HG03045 (cell line): ENCODE data around the gene PEAK3.
"Not testable (repeated sequence)": the region's sequence is repeated elsewhere in the genome, so short reads cannot be mapped to it uniquely, and the experiment has no call there.

ENCODE experiments used
- ATAC-seq: cut with Tn5 transposase; IDR thresholded peaks from one replicate; pipeline ENCODE4 v1.9.1; 2021; ENCODE audit warnings: mild to moderate bottlenecking, moderate library complexity; ENCODE audit not compliant: unreplicated experiment

PEAK3 gene

DNA sequence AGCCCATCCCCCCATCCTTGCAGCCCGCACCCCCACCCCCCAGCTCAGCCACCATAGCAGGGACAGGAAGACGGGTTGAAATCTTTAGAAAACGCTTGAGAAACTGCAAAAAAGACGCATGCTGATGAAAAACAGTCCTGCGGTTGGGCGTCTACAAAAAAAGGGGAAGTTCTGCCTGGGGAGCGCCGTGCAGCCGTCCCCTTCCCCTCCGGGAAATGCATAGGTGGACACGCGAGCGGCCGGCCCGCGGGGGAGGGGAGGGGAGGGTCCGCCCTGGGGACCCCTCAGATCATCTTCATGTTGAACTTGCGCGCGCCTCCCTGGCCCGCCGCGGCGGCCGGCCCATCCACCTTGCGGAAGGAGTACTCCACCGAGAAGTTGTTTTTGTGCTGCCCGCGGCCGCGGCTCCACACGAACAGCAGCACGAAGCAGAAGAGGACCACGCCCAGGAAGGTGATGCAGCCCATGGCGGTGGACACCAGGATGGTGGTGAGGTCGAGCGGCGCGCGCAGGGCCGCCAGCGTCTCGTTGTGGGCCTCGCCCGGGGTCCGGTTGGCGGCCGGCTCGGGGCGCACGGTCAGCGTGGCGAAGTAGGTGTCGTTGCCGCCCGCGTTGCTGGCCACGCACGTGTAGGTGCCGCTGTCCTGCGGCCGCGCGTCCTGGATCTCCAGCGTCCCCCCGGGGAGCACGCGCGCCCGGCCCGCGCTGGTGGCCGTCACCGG is 7.9 kb upstream of the PEAK3 start:
- ATAC-seq = no peak

DNA sequence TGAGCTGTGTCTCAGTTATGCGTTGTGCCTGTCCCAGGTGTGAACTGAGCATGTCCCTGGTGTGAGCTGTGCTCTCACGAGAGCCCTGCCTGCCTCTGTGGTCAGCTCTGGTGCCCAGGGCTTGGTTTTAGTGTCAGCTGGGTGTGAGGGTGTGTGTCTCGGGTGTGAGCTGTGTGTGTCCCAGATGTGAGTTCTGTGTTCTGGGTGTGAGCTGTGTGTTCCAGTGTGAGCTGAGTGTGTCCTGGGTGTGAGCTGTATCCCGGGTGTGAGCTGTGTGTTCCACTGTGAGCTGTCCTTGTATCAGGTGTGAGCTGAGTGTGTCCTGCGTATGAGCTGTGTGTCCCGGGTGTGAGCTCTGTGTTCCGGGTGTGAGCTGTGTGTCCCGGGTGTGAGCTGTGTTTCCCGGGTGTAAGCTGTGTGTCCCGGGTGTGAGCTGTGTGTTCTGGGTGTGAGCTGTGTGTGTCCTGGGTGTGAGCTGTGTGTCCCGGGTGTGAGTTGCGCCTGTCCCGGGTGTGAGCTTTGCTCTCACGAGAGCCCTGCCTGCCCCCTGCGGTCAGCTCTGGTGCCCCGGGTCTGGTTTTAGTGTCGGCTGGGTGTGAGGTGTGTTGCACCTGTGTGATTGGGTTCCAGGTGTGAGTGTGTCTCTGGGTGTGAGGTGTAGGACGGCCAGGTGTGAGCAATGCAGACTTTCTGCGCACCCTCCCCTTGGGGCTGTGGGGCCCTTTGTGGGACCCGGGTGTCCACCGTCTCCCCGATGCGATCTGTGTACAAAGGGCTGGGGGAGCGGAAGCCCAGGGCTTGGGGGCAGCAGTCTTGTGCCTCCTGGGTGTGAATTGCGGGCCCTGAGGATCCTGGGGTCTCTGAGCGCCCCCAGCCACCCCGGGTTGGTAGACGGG is 7.1 kb upstream of the PEAK3 start:
- no peak for ATAC-seq

DNA sequence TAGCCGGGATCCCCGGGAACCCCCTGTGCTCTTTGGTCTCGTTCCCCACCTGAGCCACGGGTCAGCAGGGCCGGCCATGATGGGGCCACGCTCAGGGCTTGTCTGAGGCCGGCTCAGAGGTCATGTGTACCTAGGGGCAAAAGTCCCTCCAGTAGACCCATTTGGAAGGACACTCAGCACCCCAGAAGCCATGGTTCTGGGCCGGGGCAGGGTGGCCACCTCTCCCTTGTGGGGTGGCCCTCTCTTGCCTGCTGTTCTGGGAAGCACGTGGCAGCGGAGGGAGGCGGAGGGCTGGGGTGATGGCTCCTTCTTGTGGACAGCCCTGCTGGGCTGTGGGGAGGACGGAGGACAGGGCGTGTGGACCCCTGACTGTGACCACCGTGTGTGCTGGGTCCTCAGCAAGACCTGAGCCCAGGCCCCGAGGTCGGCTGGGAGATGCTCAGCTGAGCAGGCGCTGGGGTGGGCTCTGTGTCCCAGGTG is 6.4 kb upstream of the PEAK3 start:
- ATAC-seq = no peak

DNA sequence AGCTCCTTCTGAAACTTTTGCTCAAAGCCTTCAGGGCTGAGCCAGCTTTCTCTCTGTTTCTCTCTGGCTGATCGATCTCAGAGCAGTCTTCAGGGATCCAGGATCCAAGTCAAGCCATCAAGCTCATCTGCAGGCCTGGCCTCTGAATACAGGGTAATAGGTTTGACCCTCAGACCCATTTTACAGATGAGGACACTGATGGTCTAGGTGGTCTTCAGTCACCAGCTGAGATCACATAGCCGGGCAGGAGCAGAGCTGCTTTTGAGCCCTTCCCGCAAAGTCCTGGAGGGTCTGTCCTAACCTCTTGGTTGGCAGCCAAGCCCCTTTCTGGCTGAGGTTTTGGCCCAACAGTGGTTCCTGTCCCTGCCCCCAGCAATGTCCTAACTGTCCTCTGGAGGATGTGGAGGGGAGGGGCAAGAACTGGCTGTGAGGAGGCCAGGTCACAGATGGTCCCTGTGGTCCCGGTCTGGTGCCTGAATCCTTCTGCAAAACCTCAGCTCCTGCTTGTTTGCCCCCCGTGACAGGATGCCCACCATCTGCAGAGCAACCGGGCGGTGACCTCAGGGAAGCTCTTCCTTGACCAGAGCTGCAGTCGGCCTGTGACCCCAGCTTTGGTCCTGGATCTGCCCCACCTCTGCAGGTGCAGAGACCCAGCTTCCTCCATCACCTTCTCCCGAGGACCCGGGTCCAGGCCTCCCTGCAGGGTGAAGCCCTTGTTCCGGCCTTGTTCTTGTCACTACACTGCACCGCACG is 5.8 kb upstream of the PEAK3 start:
- no peak for ATAC-seq

DNA sequence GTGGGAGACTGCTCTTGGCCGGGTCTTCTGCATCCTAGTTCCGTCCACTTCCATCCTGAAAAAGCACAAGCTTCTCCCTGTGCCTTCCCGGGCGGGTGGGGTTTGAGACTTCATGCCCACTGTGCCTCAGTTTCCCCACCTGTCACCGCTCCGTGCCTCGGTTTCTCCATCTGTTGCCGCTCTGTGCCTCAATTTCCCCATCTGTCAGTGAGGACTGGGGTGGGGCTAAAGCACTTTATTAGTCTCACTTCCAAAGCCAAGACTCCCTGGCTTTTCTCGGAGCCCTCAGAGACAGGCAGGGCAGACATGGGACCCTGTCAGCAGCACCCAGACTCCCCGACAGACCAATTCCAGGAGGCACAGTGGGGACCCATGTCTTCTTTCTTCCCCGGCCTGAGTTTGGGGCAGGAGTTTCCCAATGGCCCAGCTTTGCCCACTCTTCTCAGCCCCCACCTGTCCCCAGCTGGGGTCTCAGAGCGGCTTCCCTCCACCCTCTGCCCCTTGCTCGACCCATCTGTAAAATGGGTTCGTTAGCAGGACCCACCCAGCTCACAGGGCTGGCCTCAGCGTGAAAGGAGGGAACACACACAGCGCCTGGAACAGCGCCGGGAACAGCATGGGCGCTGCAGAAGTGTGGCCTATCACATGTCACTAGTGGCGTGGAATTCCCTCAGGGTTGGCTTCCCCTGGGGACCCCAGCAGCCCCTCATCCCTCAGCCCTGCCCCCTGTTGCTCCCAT is 4.6 kb upstream of the PEAK3 start:
- ATAC-seq = no peak

DNA sequence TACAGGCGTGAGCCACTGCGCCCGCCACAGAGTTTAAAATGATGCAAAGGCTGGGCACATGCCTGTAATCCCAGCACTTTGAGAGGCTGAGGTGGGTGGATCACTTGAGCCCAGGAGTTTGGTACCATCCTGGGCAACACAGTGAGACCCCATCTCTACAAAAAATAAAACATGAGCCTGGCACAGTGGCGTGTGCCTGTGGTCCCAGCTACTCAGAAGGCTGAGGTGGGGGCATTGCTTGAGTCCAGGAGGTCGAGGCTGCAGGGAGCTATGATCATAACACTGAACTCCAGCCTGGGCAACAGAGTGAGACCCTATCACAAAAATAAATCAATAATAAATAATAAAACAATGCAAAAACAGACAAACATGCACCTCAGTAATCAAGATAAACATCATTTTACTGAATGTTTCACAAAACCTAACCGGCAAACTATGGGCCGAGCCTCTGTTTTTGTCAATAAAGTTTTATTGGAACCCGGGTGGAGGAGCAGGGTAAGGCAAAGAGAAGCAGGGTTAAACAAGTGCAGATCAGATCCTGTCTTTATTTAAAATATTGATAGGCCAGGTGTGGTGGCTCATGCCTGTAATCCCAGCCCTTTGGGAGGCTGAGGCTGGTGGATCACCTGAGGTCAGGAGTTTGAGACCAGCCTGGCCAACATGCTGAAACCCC is 2.0 kb upstream of the PEAK3 start:
- no peak for ATAC-seq

DNA sequence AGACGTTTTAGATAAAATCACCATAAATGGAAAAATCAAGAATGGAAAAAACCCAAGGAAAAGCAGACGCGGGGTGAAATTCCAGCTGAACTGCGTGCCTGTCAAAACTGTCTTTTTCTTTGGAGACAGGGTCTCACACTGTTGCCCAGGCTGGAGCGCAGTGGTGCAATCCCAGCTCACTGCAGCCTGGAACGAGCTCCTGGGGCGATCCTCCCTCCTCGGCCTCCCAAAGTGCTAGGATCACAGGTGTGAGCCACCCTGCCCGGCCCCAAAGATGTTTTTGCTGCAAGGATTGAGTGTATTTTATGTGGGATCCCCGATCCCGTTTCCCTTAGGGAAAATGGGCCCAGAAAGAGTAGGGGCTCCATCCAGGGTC is 875 bp upstream of the PEAK3 start:
- no peak for ATAC-seq

DNA sequence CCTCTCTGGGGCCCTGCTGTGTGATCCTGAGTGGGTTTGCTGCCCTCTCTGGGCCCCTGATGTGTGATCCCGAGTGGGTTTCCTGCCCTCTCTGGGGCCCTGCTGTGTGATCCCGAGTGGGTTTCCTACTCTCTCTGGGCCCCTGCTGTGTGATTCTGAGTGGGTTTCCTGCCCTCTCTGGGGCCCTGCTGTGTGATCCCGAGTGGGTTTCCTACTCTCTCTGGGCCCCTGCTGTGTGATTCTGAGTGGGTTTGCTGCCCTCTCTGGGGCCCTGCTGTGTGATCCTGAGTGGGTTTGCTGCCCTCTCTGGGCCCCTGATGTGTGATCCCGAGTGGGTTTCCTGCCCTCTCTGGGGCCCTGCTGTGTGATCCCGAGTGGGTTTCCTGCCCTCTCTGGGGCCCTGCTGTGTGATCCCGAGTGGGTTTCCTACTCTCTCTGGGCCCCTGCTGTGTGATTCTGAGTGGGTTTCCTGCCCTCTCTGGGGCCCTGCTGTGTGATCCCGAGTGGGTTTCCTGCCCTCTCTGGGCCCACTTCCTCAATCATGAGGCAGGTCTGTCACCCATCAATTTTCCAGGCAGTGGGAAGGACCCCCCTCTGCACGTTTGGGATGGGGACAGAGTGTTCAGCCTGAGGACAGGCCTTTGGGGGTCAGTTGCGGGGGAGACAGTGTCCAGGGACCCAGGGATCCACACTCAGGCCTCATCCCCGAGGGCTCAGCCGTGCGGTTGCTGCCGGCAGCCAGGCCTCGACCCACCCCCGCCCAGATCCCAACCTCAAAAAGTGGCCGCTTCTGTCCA is 512 bp downstream of the PEAK3 start:
- not testable (repeated sequence) for ATAC-seq

DNA sequence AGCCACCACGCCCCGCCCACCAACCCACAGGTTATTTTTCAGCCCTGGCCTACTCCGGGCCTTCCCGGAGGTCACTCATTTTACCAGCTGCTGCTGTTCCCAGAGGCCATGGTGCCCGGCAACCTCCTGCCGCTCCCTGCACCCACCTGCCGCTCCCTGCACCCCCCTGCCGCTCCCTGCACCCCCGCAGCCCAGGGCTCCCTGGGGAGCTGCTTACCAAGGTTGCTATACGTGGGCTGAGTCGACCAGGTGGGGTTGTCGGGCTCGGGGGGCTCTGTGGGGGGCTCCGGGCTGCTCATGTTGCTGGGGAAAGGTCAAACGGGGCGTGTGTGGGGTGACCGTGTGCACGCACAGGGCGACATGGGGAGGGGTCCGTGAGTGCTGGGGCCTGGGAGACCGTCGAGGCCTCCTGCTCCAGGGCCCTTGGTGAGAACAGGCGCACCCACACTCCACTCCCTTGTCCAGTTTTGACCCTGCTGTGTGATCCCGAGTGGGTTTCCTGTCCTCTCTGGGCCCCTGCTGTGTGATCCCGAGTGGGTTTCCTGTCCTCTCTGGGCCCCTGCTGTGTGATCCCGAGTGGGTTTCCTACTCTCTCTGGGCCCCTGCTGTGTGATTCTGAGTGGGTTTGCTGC is 1.2 kb downstream of the PEAK3 start:
- ATAC-seq = no peak

DNA sequence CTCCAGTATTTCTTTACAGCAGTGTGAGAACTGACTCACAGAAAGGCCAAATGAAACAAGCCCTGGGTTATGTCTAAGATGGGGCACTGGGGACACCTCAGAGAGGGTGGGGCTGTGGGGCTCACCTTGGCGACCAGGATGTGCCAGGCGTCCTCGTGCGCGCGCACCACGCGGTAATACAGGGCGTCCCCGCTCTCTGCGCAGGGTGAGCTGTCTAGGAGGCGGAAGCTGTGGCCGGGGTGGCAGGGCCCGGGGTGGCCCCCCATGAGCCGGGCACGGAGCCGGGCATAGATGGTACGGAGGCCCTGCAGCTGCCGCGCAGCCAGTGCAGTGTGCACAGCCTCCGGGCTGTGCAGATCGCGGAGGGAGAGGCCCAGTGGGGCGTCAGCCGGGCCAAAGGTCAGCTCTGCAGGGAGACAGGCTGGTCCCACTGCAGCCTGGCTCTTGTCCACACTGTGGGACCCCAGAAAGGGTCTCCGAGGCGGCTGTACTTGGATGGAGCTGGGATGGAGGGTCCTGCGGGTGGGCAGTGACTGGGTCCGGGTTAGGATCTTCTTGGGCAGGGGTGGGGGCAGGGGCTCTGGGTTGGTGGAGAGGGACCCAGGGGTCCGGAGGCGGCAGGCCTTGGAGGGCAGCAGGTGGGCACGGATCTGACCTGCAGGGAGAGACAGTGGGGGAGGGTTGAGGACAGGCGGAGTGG is 3.4 kb downstream of the PEAK3 start:
- ATAC-seq = no peak

DNA sequence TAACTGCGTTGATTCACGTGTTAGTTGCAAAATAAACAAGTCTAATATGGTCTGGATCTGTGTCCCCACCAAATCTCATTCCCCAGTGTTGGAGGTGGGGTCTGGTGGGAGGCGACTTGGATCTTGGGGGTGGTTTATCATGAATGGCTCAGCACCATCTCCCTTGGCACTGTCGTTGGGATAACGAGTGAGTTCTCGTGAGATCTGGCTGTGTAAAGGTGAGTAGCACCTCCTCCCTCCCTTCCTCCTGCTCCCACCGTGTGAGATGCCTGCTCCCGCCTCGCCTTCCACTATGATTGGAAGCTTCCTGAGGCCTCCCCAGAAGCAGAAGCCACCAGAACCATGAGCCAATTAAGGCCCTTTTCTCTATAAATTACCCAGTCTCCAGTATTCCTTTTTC is 4.8 kb downstream of the PEAK3 start:
- ATAC-seq = no peak

DNA sequence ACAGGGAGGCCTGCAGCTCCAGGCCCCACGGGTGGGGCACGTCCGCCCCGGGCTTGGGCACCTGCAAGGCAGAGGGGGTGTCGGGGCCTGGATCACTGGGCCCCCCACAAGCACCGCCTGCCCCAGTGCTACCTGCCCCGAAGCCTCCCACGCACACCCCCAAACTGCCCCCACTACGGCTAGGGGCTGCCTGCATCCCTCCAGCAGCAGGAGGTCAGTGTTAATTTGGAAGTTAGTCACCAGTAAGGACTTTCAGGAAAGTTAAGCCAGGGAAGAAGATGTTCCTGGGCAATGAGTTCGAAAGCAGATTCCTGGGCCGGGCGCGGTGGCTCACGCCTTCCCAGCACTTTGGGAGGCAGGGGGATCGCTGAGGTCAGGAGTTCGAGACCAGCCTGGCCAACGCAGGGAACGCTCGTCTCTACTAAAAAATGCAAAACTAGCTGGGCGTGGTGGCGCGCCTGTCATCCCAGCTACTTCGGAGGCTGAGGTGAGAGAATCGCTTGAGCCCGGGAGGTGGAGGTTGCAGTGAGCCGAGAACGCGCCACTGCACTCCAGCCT is 5.5 kb downstream of the PEAK3 start:
- ATAC-seq = no peak

DNA sequence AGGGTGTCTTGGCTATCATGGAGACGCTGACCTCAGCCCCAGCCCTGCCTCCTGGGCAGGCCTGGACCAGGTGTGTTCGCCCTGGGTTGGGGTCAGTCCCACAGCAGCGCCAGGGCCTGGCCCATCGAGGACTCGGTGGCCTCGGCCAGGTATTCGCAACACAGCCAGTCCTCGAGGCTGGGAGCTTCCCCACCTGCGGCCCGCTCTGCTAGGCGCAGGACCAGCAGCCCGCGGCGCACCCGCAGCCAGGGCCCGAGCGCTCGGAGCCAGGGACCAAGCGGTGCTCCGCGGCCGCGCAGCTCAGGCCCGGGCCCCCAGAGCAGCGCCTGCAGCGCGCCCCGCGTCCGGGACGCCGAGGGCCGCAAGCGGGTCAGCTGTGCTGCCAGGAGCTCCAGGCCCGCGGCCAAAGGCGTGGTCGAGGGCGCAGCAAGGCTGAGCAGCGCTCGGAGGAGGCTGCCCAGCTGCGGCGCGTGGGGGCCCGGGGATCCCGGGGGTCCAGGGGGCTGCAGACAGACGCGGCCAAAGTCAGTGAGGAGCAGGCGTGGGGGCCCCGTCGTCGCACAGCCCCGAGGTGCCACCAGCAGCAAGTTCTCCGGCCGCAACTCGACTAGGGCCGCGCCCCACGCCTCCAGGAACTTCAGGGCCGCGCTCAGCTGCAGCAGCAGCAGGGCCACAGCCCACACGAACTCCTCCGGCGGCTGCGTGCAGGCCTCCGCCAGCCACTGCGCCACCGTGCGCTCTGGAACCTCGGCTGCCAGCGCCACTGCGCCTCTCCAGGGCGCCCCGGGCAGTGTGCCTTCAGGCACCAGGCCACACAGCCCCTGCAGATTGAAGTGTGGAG is 6.2 kb downstream of the PEAK3 start:
- no peak for ATAC-seq

DNA sequence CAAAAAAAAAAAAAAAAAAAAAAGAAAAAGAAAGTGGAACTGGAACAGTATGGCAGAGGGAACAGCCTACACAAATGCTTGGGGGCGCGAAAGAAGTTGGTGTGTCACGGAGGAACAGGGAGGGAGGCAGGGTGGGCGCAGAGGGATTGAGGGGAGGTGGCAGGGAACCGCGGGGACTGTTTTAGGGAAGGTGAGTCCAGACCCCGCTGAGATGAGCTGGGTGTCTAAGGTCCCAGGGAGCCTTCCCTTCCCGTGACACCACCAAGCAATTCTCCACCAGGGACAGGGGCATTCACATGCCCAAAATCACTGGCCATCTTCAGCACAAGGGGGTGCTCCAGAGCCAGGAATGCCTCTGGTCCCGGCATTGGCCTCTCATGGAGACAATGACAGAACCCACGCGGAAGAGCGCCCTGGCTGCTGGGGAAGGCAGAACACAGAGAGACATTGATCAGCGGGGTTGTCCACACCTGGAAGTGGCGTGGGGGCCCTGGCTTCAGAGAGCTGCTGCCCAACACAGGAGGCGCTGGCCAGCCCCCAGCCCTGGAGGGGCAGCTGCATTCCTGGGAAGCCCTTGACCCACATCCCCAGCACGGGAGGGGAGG is 6.9 kb downstream of the PEAK3 start:
- no peak for ATAC-seq

DNA sequence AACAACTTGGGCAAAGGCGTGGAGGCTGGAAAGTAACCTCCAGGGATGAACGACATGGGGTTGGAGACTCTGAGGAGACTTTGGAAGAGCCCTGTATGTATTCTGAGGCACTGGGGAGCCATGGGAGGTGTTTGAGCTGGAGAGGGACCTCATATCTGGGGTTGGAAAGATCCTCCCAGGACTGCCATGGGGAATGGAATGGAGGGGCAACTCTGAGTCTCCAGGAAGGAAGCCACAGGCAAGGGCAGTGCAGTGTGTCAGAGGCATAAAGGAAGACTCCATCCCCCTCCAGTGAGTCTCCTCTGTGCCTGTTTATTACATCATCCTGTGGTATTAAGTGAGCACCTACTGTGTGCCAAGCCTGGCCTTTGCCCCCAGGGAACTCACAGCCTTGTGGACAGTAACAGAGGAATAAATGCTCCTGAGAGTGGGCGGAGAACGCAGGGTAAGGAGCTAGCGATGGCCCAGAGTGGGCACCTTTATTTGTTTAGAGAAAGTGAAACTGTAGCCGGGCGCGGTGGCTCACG is 7.7 kb downstream of the PEAK3 start:
- no peak for ATAC-seq

DNA sequence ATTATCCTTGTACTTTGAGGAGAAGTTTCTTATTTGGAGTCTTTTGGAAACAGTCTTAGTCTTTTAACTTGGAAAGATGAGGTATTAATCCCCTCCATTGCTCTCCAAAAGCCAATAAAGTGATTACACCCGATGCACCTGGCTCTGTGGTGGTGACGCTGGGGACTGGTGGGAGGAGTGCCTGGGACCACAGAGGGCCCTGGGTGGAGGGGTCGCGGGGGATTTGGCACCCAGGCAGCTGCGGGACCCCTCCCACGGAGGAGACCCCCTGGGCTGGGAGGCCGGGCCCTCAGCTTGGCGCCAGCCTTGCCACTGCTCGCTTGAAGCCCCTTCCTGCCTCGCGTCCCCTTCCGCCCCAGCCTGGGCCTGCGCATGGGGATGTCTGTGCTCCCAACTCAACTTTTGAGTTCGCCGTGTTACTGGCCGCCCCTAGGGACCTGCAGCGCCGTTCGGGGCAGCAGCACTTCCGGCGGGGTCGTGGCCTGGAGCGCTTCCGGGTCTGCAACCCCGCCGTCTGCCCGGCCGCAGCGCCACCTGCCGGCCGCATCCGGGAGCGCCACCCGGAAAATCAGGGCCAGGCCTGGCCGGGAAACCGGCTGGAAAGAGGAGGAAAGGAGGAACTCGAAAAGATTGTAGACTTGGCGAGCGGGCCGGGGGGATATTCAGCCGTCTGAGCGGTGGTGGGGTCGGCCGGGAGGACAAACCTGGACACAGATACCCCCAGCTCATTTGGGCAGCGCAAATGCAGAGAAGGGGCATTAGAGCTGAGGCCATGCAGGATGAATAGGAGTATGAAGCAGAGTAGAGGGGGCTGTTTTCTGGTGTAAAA is 8.4 kb downstream of the PEAK3 start:
- no peak for ATAC-seq
